Neural progenitor cell (in vitro differentiated cells): ENCODE data around the gene TUB. TPM values are rescaled to one million over a fixed set of nuclear protein-coding genes. Genes with fewer than 3 reads are reported as not detected.

Experiments used
- DNase-seq: peaks from one replicate; pipeline ENCODE4 v3.0.0-alpha.2; 2016; ENCODE audit warnings: low spot score
- H2AFZ ChIP-seq: fragments of 200-600 bp; sonication (generic); replicated peaks from 2 replicates; pipeline ENCODE4 v1.6.1; 2016; ENCODE audit warnings: antibody characterized with exemption
- H3F3A ChIP-seq: fragments of 200-600 bp; sonication (generic); 2 replicates; pipeline ENCODE4 v1.6.1; 2016; ENCODE audit warnings: antibody characterized with exemption, low read depth
- H3K27ac ChIP-seq: fragments of 200-600 bp; sonication (generic); 2 replicates; pipeline ENCODE4 v1.5.1; 2016; ENCODE audit warnings: mild to moderate bottlenecking
- H3K27me3 ChIP-seq: fragments of 200-600 bp; sonication (generic); 2 replicates; pipeline ENCODE4 v1.6.1; 2016; ENCODE audit warnings: mild to moderate bottlenecking, moderate library complexity
- H3K36me3 ChIP-seq: fragments of 200-600 bp; sonication (generic); 2 replicates; pipeline ENCODE4 v1.5.1; 2016
- H3K4me1 ChIP-seq: fragments of 200-600 bp; sonication (generic); 2 replicates; pipeline ENCODE4 v1.6.1; 2016; ENCODE audit warnings: mixed run types
- H3K4me2 ChIP-seq: fragments of 200-600 bp; sonication (generic); 2 replicates; pipeline ENCODE4 v1.6.1; 2016
- H3K4me3 ChIP-seq: fragments of 200-600 bp; sonication (generic); 2 replicates; pipeline ENCODE4 v1.5.1; 2016
- H3K79me2 ChIP-seq: fragments of 200-600 bp; sonication (generic); 2 replicates; pipeline ENCODE4 v1.6.1; 2016; ENCODE audit warnings: low read depth
- H3K9ac ChIP-seq: fragments of 200-600 bp; sonication (generic); 2 replicates; pipeline ENCODE4 v1.6.1; 2016
- H3K9me3 ChIP-seq: fragments of 200-600 bp; sonication (generic); 2 replicates; pipeline ENCODE4 v1.5.1; 2016; ENCODE audit warnings: low read depth
- H4K20me1 ChIP-seq: fragments of 200-600 bp; sonication (generic); 2 replicates; pipeline ENCODE4 v1.6.1; 2016; ENCODE audit warnings: low read depth
- H3K27ac Mint-ChIP-seq: 3 replicates; pipeline ENCODE4 v1.8.0; 2021; ENCODE audit warnings: mixed read lengths
- H3K27me3 Mint-ChIP-seq: 2 replicates; pipeline ENCODE4 v1.8.0; 2022; ENCODE audit warnings: low read depth, mild to moderate bottlenecking, inconsistent platforms, moderate library complexity, mixed read lengths; ENCODE audit not compliant: insufficient read depth
- H3K36me3 Mint-ChIP-seq: 3 replicates; pipeline ENCODE4 v1.8.0; 2021; ENCODE audit warnings: mixed read lengths
- H3K4me1 Mint-ChIP-seq: 3 replicates; pipeline ENCODE4 v1.8.0; 2021; ENCODE audit warnings: mixed read lengths
- H3K4me3 Mint-ChIP-seq: 3 replicates; pipeline ENCODE4 v1.8.0; 2021; ENCODE audit warnings: mild to moderate bottlenecking, moderate library complexity, mixed read lengths
- H3K9me3 Mint-ChIP-seq: 3 replicates; pipeline ENCODE4 v1.8.0; 2020; ENCODE audit warnings: mixed read lengths
- CTCF ChIP-seq: fragments of 200-600 bp; sonication (generic); IDR thresholded peaks from 2 replicates; pipeline ENCODE4 v1.5.1; 2017; ENCODE audit warnings: antibody characterized with exemption, mild to moderate bottlenecking
- EZH2 ChIP-seq: fragments of 200-600 bp; sonication (generic); IDR thresholded peaks from 2 replicates; pipeline ENCODE4 v1.6.1; 2017; ENCODE audit warnings: antibody characterized with exemption, mild to moderate bottlenecking, moderate library complexity
- EZH2phosphoT487 ChIP-seq: fragments of 200-600 bp; sonication (generic); IDR thresholded peaks from 2 replicates; pipeline ENCODE4 v1.6.1; 2017; ENCODE audit warnings: antibody characterized with exemption
- total RNA-seq: library from RNA; depleted of rRNA; stranded (reverse); fragments of >200 nt; gene quantifications from 2 replicates; pipeline ENCODE4 v1.2.3, GENCODE V29; 2015; ENCODE audit warnings: low replicate concordance

Gene TUB
- total RNA-seq, 1 donor from 2014 or later, result 28.7 TPM

- no peak for DNase-seq
- Mint-ChIP-seq H3K36me3 (peaks cover 17% of the 10 kb centered on the region), H3K4me3 (no peak overlapping the region), H3K4me1 (peaks cover 4% of the 10 kb centered on the region), H3K27ac (no peak overlapping the region), H3K9me3 (no peaks in the 10 kb centered on the region), H3K27me3 (peaks cover 10% of the 10 kb centered on the region)
- Histone ChIP-seq H3K9ac (no peak overlapping the region), H3K36me3 (no peaks in the 10 kb centered on the region), H3K79me2 (no peaks in the 10 kb centered on the region), H3K27me3 (no peaks in the 10 kb centered on the region), H3K27ac (no peak overlapping the region), H3K4me1 (no peaks in the 10 kb centered on the region), H3K9me3 (no peaks in the 10 kb centered on the region), H3K4me3 (no peak overlapping the region), H4K20me1 (peaks cover 3% of the 10 kb centered on the region), H2AFZ (no peak overlapping the region), H3F3A (no peaks in the 10 kb centered on the region), H3K4me2 (no peak overlapping the region)
- TF ChIP-seq EZH2phosphoT487, result no peak
- no peak for TF ChIP-seq CTCF
- TF ChIP-seq EZH2, result no peak
Measured at GRCh38 chr11:8095371-8095770, 14.4 kb downstream of the TUB start.

- Histone ChIP-seq H3K79me2 (no peaks in the 10 kb centered on the region), H2AFZ (no peak overlapping the region), H3K4me2 (no peak overlapping the region), H3K36me3 (no peaks in the 10 kb centered on the region), H3K27ac (no peak overlapping the region), H3K27me3 (no peaks in the 10 kb centered on the region), H3F3A (no peaks in the 10 kb centered on the region), H3K9me3 (no peaks in the 10 kb centered on the region), H3K4me3 (no peak overlapping the region), H3K4me1 (no peaks in the 10 kb centered on the region), H4K20me1 (no peaks in the 10 kb centered on the region), H3K9ac (no peak overlapping the region)
- no peaks in the 10 kb centered on the region for H3K9me3 Mint-ChIP-seq
- no peak overlapping the region for H3K4me3 Mint-ChIP-seq
- H3K4me1 Mint-ChIP-seq, result no peaks in the 10 kb centered on the region
- H3K27me3 Mint-ChIP-seq, result peaks cover 10% of the 10 kb centered on the region
- no peak for TF ChIP-seq CTCF
- no peak for TF ChIP-seq EZH2phosphoT487
- no peak for TF ChIP-seq EZH2
- H3K36me3 Mint-ChIP-seq, result peaks cover 17% of the 10 kb centered on the region
- H3K27ac Mint-ChIP-seq, result peak overlapping the region; percentile 27
- no peak for DNase-seq
Measured at GRCh38 chr11:8095806-8096522, 15.0 kb downstream of the TUB start.

DNA sequence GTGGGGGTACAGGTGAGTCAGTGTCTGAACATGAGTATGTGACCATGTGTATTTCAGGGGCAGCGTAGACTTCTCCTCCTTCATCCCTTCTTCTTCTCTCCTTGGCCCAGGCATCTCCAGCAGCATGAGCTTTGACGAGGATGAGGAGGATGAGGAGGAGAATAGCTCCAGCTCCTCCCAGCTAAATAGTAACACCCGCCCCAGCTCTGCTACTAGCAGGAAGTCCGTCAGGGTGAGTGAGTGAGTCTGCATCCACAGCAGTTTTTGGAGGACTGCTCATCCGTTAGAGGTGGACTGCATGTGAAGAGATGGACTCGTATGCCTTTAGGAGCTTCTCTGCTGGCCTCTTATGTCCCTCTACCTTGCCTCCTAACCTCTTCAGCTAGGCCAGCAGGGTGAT is 15.6 kb downstream of the TUB start:
- Histone ChIP-seq H3K27ac (no peak overlapping the region), H3K36me3 (no peaks in the 10 kb centered on the region), H3K9ac (no peak overlapping the region), H3K4me2 (no peak overlapping the region), H4K20me1 (no peaks in the 10 kb centered on the region), H3K79me2 (no peaks in the 10 kb centered on the region), H3K4me1 (no peaks in the 10 kb centered on the region), H3K9me3 (no peaks in the 10 kb centered on the region), H3K27me3 (no peaks in the 10 kb centered on the region), H2AFZ (no peak overlapping the region), H3K4me3 (no peak overlapping the region), H3F3A (no peaks in the 10 kb centered on the region)
- Mint-ChIP-seq H3K36me3 (peaks cover 17% of the 10 kb centered on the region), H3K4me3 (no peak overlapping the region), H3K9me3 (no peaks in the 10 kb centered on the region), H3K4me1 (no peaks in the 10 kb centered on the region), H3K27me3 (peaks cover 10% of the 10 kb centered on the region), H3K27ac (no peak overlapping the region)
- no peak for DNase-seq
- TF ChIP-seq EZH2, result no peak
- no peak for TF ChIP-seq CTCF
- no peak for TF ChIP-seq EZH2phosphoT487
